ENCODE results near the gene TUBB8B.
"Not testable (repeated sequence)": the region's sequence is repeated elsewhere in the genome, so short reads cannot be mapped to it uniquely, and the experiment has no call there.

TUBB8B gene

DNA sequence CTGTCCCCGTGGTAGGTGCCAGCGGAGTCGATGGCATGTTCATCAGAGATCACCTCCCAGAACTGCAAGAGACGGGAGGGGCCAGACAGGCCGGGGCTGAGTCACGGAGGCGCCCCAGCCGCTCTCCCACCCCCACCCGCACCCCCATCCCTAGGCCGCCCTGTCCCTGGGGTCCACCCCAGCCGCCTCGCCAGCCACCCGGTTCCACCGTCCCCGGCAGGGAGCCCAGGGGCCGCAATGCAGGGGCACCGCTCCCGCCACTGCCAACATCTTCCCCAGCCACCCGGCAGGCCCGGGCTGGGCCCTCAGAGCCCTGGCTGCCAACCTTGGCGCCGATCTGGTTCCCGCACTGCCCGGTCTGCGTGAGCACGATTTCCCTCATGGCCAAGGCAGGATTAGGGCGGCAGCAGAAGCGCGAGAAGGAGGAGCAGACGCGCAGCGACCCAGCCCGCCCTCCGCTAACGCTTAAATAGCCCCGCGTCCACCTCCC lies at the start of gene TUBB8B:
TUBB8B (minus strand) TSS at position 440 of the 490 bp plus-strand sequence; CDS start at position 382, 58 bp downstream.
- peak in 1 of 10 donors; percentile 76 for DNase-seq
- intact Hi-C loops (cut with DNase I) = not testable (repeated sequence)

DNA sequence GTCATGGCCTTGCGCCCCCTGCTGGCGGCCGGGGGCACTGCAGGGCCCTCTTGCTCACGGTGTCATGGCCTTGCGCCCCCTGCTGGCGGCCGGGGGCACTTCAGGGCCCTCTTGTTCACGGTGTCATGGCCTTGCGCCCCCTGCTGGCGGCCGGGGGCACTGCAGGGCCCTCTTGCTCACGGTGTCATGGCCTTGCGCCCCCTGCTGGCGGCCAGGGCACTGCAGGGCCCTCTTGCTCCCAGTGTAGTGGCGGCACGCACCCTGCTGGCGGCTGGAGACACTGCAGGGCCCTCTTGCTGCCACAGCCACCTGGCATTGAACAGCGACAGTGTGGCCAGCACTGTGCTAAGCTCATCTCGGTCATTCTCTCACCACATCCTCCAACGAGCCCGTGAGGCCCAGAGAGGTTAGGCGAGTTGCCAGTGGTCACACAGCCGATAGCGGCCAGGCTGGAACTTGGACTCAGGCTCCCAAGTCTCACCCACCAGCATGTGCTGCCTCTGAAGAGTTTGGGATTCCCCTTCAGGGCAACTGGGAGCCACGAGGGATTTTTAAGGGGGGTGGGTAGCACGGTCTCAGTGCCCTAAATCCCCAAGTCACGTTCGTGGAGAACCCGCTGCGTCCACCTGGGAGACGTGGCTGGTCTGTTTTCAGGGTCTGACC lies 48.0 kb upstream of the TUBB8B start:
- peak in 1 of 10 donors; percentile 9 for DNase-seq
- intact Hi-C loops (cut with DNase I) = not testable (repeated sequence)

DNA sequence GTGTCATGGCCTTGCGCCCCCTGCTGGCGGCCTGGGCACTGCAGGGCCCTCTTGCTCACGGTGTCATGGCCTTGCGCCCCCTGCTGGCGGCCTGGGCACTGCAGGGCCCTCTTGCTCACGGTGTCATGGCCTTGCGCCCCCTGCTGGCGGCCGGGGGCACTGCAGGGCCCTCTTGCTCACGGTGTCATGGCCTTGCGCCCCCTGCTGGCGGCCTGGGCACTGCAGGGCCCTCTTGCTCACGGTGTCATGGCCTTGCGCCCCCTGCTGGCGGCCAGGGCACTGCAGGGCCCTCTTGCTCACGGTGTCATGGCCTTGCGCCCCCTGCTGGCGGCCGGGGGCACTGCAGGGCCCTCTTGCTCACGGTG lies 47.3 kb upstream of the TUBB8B start:
- DNase-seq; intact Hi-C loops (cut with DNase I): not testable (repeated sequence)

DNA sequence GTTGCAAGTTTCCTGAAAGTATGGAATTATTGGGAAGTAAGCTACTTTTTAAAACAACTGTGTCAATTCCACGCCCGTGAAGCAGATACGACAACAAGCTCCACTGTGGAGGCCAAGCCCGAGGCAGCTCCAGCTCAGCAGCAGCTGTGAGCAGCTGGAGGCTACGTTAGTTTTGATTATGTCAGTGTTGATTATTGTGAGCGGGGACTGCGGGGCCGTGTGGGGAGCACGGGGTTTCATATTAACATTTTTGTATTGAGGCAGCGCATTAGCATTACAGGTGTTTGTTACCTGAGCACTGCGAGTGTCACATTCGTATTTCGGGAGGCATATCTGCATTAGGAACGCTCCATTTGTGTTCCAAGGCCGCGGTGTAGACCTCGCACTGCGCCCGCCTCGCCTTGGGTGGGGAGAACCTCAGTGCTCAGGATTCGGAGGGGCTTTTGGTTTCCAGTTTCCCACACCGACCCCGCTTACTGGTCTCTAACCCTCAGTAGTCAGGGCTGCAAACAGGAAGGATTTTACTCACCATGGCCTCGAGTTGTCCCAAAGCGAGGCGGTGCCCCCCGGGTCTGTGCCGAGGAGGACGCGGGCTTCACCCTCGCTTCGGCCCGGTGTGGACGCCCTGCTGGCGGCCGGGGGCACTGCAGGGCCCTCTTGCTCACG lies 46.8 kb upstream of the TUBB8B start:
- DNase-seq = peak in 1 of 10 donors; percentile 33

DNA sequence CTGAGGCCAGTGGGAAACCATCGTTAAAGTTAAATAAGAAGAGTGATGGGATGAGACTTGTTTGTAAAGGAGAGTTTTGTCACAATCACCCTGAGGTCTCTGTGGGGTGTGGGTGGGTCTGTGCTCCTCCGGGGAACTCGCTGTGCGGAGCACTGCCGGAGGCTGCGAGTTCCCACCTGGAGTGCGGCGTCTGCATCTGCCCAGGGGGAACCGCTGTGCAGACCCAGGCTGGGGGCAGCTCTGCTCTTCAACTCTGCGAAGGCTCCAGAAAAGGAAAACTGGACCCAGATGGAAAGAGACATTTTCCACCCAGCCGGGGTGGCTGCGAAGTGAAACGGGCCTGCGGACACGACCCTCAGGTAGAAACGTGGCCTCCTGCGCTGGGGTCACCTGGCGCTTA lies 46.2 kb upstream of the TUBB8B start:
- peak in 1 of 10 donors; percentile 47 for DNase-seq
- intact Hi-C loops (cut with DNase I) = not testable (repeated sequence)

More for the DNA sequence above, 46.8 kb upstream of the TUBB8B start:
- intact Hi-C loops (cut with DNase I) = not testable (repeated sequence)

DNA sequence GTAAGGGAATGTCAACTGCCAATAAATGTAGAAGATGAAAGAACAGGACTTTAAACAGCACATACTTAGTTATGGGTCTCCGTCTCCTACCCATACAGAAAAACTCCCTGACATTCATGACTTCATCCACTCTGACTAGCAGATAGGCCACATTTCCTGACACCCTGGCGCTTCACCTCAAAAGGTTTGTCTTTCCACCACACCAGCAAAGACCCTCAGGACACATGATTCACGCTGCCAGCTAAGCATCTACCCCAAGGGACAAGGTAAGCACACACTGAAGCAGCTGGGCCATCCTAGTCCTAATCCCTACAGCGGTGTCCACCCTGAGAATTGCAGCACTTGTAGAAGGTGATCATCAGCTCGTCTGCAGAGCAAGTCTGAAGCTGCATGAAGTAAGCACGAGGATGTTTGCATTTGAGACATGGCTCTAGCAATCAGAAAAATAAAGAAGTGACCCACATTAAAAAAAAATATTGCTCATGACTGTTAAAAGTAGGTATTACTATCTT lies 44.5 kb upstream of the TUBB8B start:
- intact Hi-C loops (cut with DNase I) = not testable (repeated sequence)
- DNase-seq = peak in 1 of 10 donors; percentile 22

DNA sequence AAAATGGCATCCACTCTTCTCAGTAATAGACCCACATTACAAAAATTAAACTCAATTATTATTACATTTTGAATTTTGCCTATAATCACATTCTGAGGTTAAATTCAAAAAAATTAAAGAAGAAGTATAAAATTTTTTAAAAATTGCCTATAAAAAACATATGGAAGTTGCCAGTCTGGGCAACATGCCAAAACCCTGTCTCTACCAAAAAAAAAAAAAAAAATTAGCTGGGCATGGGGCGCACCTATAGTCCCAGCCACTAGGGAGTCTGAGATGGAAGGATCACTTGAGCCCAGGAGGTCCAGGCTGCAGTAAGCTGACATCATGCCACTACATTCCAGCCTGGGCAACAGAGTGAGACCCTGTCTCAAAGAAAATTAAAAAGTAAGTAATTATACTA lies 42.1 kb upstream of the TUBB8B start:
- peak in 1 of 10 donors; percentile 9 for DNase-seq
- intact Hi-C loops (cut with DNase I) = not testable (repeated sequence)

DNA sequence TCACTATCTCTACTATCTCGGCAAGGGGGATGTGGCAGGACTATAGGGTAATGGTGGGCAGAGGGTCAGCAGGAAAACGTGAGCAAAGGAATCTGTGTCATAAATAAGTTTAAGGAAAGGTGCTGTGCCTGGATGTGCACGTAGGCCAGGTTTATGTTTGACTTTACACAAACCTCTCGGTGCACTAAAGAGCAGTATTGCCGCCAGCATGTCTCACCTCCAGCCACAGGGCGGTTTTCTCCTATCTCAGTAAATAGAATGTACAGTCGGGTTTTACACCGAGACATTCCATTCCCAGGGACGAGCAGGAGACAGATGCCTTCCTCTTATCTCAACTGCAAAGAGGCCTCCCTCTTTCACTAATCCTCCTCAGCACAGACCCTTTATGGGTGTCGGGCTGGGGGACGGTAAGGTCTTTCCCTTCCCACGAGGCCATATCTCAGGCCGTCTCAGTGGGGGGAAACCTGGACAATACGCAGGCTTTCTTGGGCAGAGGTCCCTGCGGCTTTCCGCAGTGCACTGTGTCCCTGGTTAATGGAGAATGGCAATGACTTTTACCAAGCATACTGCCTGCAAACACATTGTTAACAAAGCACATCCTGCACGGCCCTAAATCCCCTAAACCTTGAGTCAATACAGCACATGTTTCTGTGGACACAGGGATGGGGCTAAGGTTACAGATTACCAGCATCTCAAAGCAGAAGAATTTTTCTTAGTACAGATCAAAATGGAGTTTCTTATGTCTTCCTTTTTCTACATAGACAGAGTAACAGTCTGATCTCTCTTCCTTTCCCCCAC lies 41.2 kb upstream of the TUBB8B start:
- intact Hi-C loops (cut with DNase I) = not testable (repeated sequence)
- DNase-seq = peak in 1 of 10 donors; percentile 4

DNA sequence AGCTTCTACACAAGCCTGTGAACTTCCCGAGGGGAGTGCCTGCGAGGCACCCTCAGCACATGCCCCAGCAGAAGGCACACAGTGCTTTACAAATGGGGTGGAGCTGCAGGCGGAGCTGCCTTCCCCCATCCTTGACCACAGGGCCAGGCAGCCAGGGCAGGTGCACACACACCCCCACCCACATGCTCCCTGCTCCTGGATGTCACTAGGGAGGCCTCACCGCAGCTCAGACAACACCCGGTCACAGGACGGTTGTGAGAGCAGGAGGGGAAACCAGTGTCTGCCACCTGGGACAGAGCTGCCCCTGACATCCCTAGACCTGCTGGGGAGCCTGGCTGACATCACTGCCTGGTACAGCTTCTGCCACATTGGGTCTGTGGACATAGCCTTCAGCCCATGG lies 39.7 kb upstream of the TUBB8B start:
- DNase-seq = peak in 1 of 10 donors; percentile 57
- intact Hi-C loops (cut with DNase I) = not testable (repeated sequence)

DNA sequence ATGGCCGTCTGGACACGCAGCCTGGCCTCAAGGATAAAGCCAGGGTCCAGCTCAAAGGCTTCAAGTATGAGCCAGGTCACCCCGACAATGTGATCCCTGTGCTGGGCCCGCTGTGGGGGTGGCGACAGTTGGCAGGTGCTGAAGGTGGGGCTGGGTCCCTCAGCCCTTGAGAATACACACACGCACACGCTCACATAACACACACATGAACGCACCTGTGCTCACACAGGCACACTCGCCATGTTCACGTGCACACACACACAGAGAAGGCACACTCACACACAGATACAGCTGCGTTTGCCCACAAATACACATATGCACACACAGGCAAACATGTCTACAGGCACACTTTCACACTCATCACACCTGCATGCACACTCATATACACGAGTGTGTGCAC lies 35.4 kb upstream of the TUBB8B start:
- intact Hi-C loops (cut with DNase I) = not testable (repeated sequence)
- peak in 1 of 10 donors; percentile 50 for DNase-seq

DNA sequence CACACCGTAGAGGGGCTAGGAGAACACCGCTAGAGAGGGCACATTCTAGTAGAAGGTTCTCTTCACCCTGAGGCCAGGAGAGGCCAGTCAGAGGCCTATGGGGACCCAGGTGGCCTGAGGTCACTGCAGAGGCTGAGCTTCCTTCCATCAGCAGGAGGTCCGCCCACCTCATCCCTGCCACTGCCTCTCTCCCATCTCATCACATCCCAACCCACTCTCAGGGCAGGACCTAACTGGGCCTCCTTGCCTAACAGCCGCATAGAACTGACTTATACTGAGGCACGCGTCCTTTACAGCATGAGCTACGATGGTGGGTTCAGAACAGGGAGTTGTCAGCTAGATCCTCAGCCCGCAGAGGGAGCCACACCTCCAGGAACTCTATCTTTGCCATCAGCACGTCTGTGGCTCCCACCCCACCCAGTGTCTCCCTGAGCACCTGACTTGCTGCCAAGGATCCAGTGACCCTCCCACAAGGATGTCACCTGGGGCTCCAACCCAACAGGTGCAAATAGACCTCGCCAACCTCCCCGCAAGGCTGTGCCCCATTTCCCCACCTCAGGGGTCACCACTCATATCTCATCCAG lies 33.3 kb upstream of the TUBB8B start:
- DNase-seq = peak in 1 of 10 donors; percentile 58
- intact Hi-C loops (cut with DNase I) = not testable (repeated sequence)

DNA sequence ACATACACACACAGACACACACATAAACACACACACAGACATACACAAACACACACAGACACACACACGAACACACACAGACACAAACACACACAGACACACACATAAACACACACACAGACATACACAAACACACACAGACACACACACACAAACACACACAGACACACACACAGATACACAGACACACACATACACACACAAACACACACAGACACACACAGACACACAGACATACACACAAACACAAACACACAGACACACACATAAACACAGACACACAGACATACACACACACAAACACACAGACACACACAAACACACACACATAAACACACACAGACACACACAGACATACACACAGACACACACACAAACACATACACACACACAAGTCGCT lies 31.5 kb upstream of the TUBB8B start:
- intact Hi-C loops (cut with DNase I); DNase-seq: not testable (repeated sequence)

DNA sequence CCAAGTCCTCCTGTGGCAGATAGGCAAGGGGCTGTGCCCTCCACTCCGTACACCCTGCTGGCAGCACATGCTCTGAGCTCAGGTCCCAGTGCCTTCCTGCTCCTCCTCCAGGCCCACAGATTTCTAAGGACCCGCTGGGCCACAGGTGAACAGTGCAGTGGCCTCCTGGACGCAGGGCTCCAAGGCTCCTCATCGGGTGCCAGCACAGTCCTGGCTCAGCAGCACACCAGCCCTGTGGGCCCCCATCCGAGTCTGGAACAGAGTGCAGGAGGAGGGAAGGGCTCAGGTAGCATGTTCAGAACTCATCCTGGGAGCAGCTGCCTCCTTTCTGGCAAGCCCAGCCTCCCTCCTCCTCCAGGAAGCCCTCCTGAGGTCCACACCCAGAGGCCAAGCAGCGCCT lies 30.8 kb upstream of the TUBB8B start:
- intact Hi-C loops (cut with DNase I) = not testable (repeated sequence)
- DNase-seq = peak in 1 of 10 donors; percentile 70

DNA sequence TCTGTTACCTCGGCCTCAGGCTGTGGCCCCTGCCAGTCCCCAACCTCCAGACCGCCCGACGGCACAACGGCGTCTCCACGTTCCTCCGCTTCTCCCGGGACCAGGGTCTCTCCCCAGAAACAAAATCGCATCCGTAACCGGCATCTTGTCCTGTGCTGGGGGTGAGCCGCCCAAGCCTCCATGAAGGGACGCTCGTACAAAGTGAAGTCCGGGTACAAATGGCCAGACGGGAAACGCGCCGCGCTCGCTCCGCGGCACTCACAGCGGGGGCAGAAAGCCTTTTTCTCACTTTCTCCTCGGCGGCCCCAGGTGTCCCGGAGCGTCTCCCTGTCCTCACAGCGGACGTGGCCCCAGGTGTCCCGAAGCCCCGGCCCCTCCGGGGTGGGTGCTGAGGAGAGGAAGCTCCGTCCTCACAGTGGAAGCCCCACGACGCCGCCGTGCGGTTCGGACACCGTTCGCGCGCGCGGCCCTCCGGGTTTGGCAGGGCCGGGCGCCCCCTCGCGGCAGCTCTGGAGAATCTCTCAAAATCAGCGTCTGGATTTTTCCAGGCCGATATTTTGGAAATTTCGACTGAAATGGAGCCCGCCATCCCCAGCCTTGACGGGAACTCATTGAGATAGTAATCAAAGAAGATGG lies 26.2 kb upstream of the TUBB8B start:
- DNase-seq; intact Hi-C loops (cut with DNase I): not testable (repeated sequence)

DNA sequence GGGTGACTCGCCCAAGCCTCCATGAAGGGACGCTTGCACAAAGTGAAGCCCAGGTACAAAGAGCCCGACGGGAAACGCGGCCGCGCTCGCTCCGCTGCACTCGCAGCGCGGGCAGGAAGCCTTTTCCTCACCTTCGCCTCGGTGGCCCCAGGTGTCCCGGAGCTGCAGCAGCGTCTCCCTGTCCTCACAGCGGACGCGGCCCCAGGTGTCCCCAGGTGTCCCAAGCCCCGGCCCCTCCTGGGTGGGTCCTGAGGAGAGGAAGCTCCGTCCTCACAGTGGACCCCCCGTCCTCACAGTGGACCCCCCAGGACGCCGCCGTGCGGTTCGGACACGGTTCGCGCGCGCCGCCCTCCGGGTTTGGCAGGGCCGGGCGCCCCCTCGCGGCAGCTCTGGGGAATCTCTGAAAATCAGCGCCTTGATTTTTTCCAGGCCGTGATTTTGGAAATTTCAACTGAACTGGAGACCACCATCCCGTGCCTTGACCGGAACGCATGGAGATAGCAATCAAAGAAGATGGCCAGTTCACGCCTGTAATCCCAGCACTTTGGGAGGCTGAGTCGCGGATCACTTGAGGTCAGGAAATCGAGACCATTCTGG lies 23.9 kb upstream of the TUBB8B start:
- intact Hi-C loops (cut with DNase I); DNase-seq: not testable (repeated sequence)

DNA sequence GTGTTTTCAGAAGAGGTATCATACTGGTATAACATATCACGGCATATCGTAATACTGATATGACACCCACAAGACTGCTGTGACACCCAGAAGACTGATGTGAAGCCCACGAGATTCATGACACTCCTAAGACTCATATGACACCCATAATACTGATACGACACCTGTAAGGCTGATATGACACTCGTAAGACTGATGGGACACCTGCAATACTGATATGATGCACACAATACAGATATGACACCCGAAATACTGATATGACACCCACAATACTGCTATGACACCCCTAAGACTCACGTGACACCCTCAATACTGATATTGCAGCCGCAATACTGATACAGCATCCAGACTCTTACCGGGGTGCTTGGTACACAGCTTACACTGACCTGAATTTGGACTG lies 18.3 kb upstream of the TUBB8B start:
- intact Hi-C loops (cut with DNase I); DNase-seq: not testable (repeated sequence)

DNA sequence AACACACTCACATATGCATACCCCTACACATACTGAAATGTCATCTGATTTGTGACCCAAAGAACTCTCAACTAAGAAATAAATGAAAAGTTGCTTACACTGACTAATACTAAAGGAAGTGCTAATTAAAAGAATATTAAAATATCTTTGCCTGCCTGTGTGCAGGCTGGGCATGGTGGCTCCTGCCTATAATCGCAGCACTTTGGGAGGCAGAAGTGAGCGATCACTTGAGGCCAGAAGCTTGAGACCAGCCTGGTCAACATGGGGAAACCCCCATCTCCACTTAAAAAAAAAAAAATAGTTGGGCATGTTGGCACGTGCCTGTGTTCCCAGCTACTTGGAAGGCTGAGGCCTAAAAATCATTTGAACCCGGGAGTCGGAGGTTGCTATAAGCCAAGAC lies 14.9 kb upstream of the TUBB8B start:
- intact Hi-C loops (cut with DNase I); DNase-seq: not testable (repeated sequence)

DNA sequence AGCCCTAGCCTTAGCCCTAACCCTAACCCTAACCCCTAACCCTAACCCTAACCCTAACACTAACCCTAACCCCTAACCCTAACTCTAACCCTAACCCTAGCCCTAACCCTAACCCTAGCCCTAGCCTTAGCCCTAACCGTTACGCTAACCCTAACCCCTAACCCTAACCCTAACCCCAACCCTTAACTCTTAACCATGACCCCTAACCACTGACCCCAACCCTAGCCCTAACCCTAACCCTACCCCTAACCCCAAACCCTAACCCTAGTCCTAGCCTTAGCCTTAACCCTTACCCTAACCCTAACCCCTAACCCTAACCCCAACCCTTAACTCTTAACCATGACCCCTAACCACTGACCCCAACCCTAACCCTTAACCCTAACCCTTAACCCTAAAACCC lies 14.2 kb upstream of the TUBB8B start:
- DNase-seq; intact Hi-C loops (cut with DNase I): not testable (repeated sequence)

DNA sequence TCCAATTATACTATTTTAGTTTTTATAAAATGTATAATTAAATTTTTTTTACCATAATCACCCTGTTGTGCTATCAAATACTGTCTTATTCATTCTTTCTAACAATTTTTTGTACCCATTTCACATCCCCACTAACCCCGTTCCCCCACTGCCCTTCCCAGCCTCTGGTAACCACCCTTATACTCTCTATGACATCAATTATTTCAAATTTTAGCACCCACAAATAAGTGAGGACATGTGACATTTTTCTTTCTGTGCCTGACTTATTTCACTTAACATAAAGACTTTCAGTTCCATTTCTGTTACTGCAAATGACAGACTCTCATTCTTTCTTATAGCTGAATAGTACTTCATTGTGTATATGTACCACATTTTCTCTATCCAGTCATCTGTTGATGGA lies 5.0 kb upstream of the TUBB8B start:
- DNase-seq = not testable (repeated sequence)

More for the DNA sequence above, 5.0 kb upstream of the TUBB8B start:
- intact Hi-C loops (cut with DNase I) = not testable (repeated sequence)

Measured in posterior cingulate gyrus (tissue), 11 donors.